Psoas muscle (tissue), 8 donors: ENCODE data around the gene PLEKHG5. TPM values are rescaled to one million over a fixed set of nuclear protein-coding genes. Genes with fewer than 3 reads are reported as not detected.

Experiments used
- ATAC-seq, 4 donors: fragments of 200-7000 bp; cut with Tn5 transposase; one replicate each; pipeline ENCODE4 v1.9.1; 2020; ENCODE audit warnings: moderate library complexity in 3 of 4, mild to moderate bottlenecking in 2 of 4
- DNase-seq, 2 donors: peaks; one replicate each; pipeline ENCODE4 v3.0.0-alpha.2; 2020
- H3K27ac ChIP-seq: fragments of 200-600 bp; one replicate; pipeline ENCODE4 v1.8.0; 2022
- H3K27me3 ChIP-seq, 3 donors: fragments of 200-600 bp in 1 of 3; one replicate each; pipeline versions ENCODE4 v1.6.1 to v1.8.0; 2013 to 2022; ENCODE audit warnings: low read length in 2 of 3, mild to moderate bottlenecking in 2 of 3, moderate library complexity in 1 of 3; ENCODE audit not compliant: insufficient read depth in 3 of 3
- H3K36me3 ChIP-seq, 2 donors: fragments of 200-600 bp in 1 of 2; one replicate each; pipeline versions ENCODE4 v1.6.1 to v1.8.0; 2013 to 2022; ENCODE audit warnings: low read depth in 1 of 2, mild to moderate bottlenecking in 1 of 2, moderate library complexity in 1 of 2; ENCODE audit not compliant: insufficient read depth in 1 of 2
- H3K4me1 ChIP-seq: fragments of 200-600 bp; one replicate; pipeline ENCODE4 v1.8.0; 2022
- H3K4me3 ChIP-seq: fragments of 200-600 bp; one replicate; pipeline ENCODE4 v1.8.0; 2022; ENCODE audit warnings: mild to moderate bottlenecking
- H3K9me3 ChIP-seq: fragments of 200-600 bp; one replicate; pipeline ENCODE4 v1.8.0; 2022
- CTCF ChIP-seq: fragments of 200-600 bp; IDR thresholded peaks from one replicate; pipeline ENCODE4 v1.8.0; 2022; ENCODE audit warnings: antibody characterized with exemption
- WGBS, 3 donors: extraction: QIAGEN DNeasy Blood & Tissue Kit; methylation state at CpG; one replicate each; pipeline versions ENCODE4 v1.1.6 to v1.1.7; 2013; 5-methylcytosine and 5-hydroxymethylcytosine counted together
- intact Hi-C, 2 donors: fragments of 100-400 bp; cut with DNase I; formaldehyde crosslinking; loops; one replicate each; pipeline versions ENCODE4 v1.11.0 to v1.14.2; 2022
- polyA plus RNA-seq, 3 donors: library from polyadenylated mRNA; stranded (reverse); fragments of 200-250 nt; gene quantifications; one replicate each; pipeline ENCODE4 v1.2.3, GENCODE V29; 2013
- total RNA-seq, 4 donors: library from RNA; stranded (reverse); fragmentation: NEBNext Ultra II Directional in 2 of 4; extraction: Animal tissue kit (Norgen Biotek cat#: 25700) in 2 of 4; gene quantifications; one replicate each; pipeline versions ENCODE4 v1.2.1 to v1.2.4, GENCODE V29; 2021 to 2023
- donor health status: healthy with polysubstance abuse.
- donor health status: DM: no; HTN: no; CAD: no; lungs with moderate emphysema.
- donor health status: Bipolar disorder and iron deficiency.
- donor health status: healthy.
- donor health status: DM: yes; HTN: yes; CAD: no.
- donor health status: DM: no; HTN: no; CAD: no.
- donor health status: DM: no; HTN: no; CAD: no.
- donor health status: DM: yes; HTN: yes; CAD: no.

PLEKHG5 gene
- total and polyA plus RNA-seq, 7 donors, result 1.5 to 3.3 (median 2.6) TPM

- intact Hi-C loops, result no loop called here
- H3K27me3 ChIP-seq, result peaks cover 0 to 85% (median 23%) of the 10 kb centered on the region in 3 donors
- DNase-seq (no peak), ATAC-seq (no peak)
- no peak for TF ChIP-seq CTCF
- WGBS, 3 donors, result 42 to 57% (median 43%) methylated on average over 6 to 7 of the region's 7 CpGs
- H3K36me3 ChIP-seq, result no peaks in the 10 kb centered on the region
- H3K4me1 ChIP-seq, result no peaks in the 10 kb centered on the region
- H3K27ac ChIP-seq, result no peak overlapping the region
- H3K4me3 ChIP-seq, result no peak overlapping the region
- no peaks in the 10 kb centered on the region for H3K9me3 ChIP-seq
These were observed 41.4 kb downstream of the PLEKHG5 start for GRCh38 chr1:6450005-6450450.

GRCh38 chr1:6448749-6449631 is 42.5 kb downstream of the PLEKHG5 start:
- Histone ChIP-seq H3K27ac (no peak overlapping the region), H3K36me3 (no peaks in the 10 kb centered on the region), H3K4me3 (no peak overlapping the region), H3K27me3 (peaks cover 0 to 79% (median 17%) of the 10 kb centered on the region in 3 donors), H3K4me1 (no peaks in the 10 kb centered on the region), H3K9me3 (no peaks in the 10 kb centered on the region)
- intact Hi-C loops, result no loop called here
- 5 to 11% (median 8%) methylated on average over 23 to 65 of the region's 66 CpGs for whole genome bisulfite sequencing, 3 donors
- no peak for TF ChIP-seq CTCF
- no peak for DNase-seq
- ATAC-seq, result peak in 2 of 4 donors; percentile 47 to 59

GRCh38 chr1:6447818-6448748 is 43.4 kb downstream of the PLEKHG5 start:
- TF ChIP-seq CTCF, result no peak
- Histone ChIP-seq H3K9me3 (no peaks in the 10 kb centered on the region), H3K27me3 (peaks cover 0 to 74% (median 17%) of the 10 kb centered on the region in 3 donors), H3K36me3 (no peaks in the 10 kb centered on the region), H3K4me1 (no peaks in the 10 kb centered on the region), H3K27ac (no peak overlapping the region), H3K4me3 (no peak overlapping the region)
- no peak for DNase-seq
- peak in 1 of 4 donors; percentile 24 for ATAC-seq
- intact Hi-C loops, result loop anchor here in 1 of 2 donors (1.0 kb wide), 1 partner anchor 12 kb away; no protein-coding TSS in a partner anchor
- WGBS, 3 donors, result 0 to 2% (median 2%) methylated on average over 35 to 68 of the region's 68 CpGs

- Histone ChIP-seq H3K9me3 (no peaks in the 10 kb centered on the region), H3K36me3 (no peaks in the 10 kb centered on the region), H3K27ac (no peak overlapping the region), H3K4me1 (no peaks in the 10 kb centered on the region), H3K27me3 (peaks cover 0 to 73% (median 17%) of the 10 kb centered on the region in 3 donors), H3K4me3 (peak overlapping the region; percentile 22)
- no peak for ATAC-seq
- WGBS, 3 donors, result 3 to 4% (median 3%) methylated on average over 46 to 67 of the region's 67 CpGs
- intact Hi-C loops, result loop anchor here in 1 of 2 donors (1.0 kb wide), 1 partner anchor 13 kb away; no protein-coding TSS in a partner anchor
- DNase-seq, result no peak
- TF ChIP-seq CTCF, result no peak
These were observed 44.2 kb downstream of the PLEKHG5 start for GRCh38 chr1:6447016-6447817.
